ENCODE measurements around the gene LTBP1.

Gene LTBP1

DNA sequence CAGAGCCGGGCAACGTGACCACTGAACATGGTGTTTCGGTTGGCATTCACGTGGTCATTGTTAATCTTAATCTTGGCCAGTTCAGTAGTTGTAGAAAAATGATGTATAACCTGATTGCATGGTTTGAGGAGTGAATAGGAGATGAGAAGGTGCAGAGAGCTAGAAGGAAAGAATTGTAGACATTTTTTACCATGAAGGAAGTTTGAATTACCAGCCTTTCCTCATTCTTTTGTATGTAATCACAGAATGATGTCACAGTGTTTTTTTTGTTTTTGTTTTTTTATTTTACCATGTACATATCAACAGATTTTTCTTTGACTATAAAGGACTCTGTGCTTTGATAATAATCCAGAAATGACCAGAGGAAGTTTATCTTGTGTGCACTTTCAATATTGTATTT is 126.3 kb downstream of the LTBP1 start:
- Histone ChIP-seq H3K4me2 (no peak overlapping the region), H3K79me2 (ENCODE audit: insufficient read depth, low read depth) (no peaks in the 10 kb centered on the region), H3K4me3 (IDR thresholded peaks at IDR 0.05; ENCODE audit: insufficient read depth, low read depth, low read length) (no peak overlapping the region), H3K9ac (no peak overlapping the region), H3K4me1 (ENCODE audit: low read depth, poor library complexity, severe bottlenecking) (peaks cover 6% of the 10 kb centered on the region), H2AFZ (ENCODE audit: low read depth) (no peak overlapping the region), H4K20me1 (ENCODE audit: insufficient read depth) (no peaks in the 10 kb centered on the region), H3K27me3 (ENCODE audit: insufficient read depth, low read depth) (no peaks in the 10 kb centered on the region), H3K36me3 (ENCODE audit: insufficient read depth) (no peaks in the 10 kb centered on the region), H3K27ac (no peak overlapping the region)
- TF ChIP-seq CTCF (conservative IDR thresholded peaks at IDR 0.05; ENCODE audit: low read depth, low read length): no peak

DNA sequence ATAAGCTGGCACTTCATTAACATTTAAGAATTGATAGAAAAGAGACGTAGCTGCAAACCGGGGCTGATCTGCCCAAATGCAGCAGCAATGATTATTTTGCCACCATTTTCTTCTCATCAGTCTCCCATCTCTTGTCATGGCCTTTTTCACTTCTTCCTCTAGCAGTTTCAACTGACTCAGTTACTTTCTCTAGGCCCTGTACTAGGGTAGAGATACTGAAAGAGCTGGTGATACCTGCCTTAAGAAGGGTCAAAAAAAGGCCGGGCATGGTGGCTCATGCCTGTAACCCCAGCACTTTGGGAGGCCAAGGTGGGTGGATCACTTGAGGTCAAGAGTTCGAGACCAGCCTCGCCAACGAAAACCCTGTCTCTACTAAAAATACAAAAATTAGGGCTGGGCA is 127.4 kb downstream of the LTBP1 start:
- Histone ChIP-seq H3K4me1 (ENCODE audit: low read depth, poor library complexity, severe bottlenecking) (peaks cover 6% of the 10 kb centered on the region), H3K4me3 (IDR thresholded peaks at IDR 0.05; ENCODE audit: insufficient read depth, low read depth, low read length) (no peak overlapping the region), H3K79me2 (ENCODE audit: insufficient read depth, low read depth) (no peaks in the 10 kb centered on the region), H3K27ac (no peak overlapping the region), H2AFZ (ENCODE audit: low read depth) (no peak overlapping the region), H4K20me1 (ENCODE audit: insufficient read depth) (no peaks in the 10 kb centered on the region), H3K36me3 (ENCODE audit: insufficient read depth) (no peaks in the 10 kb centered on the region), H3K27me3 (ENCODE audit: insufficient read depth, low read depth) (no peaks in the 10 kb centered on the region), H3K9ac (no peak overlapping the region), H3K4me2 (no peak overlapping the region)
- TF ChIP-seq CTCF (conservative IDR thresholded peaks at IDR 0.05; ENCODE audit: low read depth, low read length): no peak

- Histone ChIP-seq H3K36me3 (ENCODE audit: insufficient read depth) (no peaks in the 10 kb centered on the region), H3K4me2 (no peak overlapping the region)
These were observed 130.6 kb downstream of the LTBP1 start for GRCh38 chr2:33077311-33077710.

DNA sequence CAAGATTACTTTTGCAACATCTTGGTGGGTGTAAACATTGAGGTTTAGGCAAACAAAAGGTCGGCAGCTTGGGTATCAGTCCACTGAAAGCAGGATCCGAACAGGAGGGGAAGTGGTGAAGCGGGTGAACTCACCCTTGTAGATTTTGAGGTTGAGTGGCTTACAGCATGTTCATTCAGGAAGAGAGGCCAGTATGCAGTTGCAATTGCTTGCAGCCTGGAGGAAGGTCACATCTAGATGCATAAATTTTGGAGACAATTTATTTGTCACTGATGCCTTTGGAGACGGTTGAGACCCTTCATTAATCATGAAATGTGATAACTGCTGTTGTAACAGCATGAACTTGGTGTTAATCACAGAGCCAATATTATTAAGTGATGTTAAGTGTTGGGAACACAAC is 131.1 kb downstream of the LTBP1 start:
- no peaks in the 10 kb centered on the region for H3K79me2 ChIP-seq (ENCODE audit: insufficient read depth, low read depth)

More at GRCh38 chr2:33077311-33077710, 130.6 kb downstream of the LTBP1 start:
- no peaks in the 10 kb centered on the region for H3K27me3 ChIP-seq (ENCODE audit: insufficient read depth, low read depth)
- H3K9ac ChIP-seq: no peak overlapping the region
- no peak overlapping the region for H3K4me3 ChIP-seq (IDR thresholded peaks at IDR 0.05; ENCODE audit: insufficient read depth, low read depth, low read length)
- H2AFZ ChIP-seq (ENCODE audit: low read depth): no peak overlapping the region
- TF ChIP-seq CTCF (conservative IDR thresholded peaks at IDR 0.05; ENCODE audit: low read depth, low read length): no peak
- no peaks in the 10 kb centered on the region for H4K20me1 ChIP-seq (ENCODE audit: insufficient read depth)
- peaks cover 6% of the 10 kb centered on the region for H3K4me1 ChIP-seq (ENCODE audit: low read depth, poor library complexity, severe bottlenecking)
- no peak overlapping the region for H3K27ac ChIP-seq
- no peaks in the 10 kb centered on the region for H3K79me2 ChIP-seq (ENCODE audit: insufficient read depth, low read depth)

More for the DNA sequence above, 131.1 kb downstream of the LTBP1 start:
- no peak for TF ChIP-seq CTCF (conservative IDR thresholded peaks at IDR 0.05; ENCODE audit: low read depth, low read length)
- Histone ChIP-seq H3K9ac (no peak overlapping the region), H3K4me3 (IDR thresholded peaks at IDR 0.05; ENCODE audit: insufficient read depth, low read depth, low read length) (no peak overlapping the region), H3K36me3 (ENCODE audit: insufficient read depth) (no peaks in the 10 kb centered on the region), H3K27ac (no peak overlapping the region), H3K27me3 (ENCODE audit: insufficient read depth, low read depth) (no peaks in the 10 kb centered on the region), H2AFZ (ENCODE audit: low read depth) (no peak overlapping the region), H3K4me1 (ENCODE audit: low read depth, poor library complexity, severe bottlenecking) (peaks cover 6% of the 10 kb centered on the region), H4K20me1 (ENCODE audit: insufficient read depth) (no peaks in the 10 kb centered on the region), H3K4me2 (no peak overlapping the region)

Measured in KMS-11 (cell line).